Brain microvascular endothelial cell (primary cell): Measurements from ENCODE around the gene LMF1.

Source experiments
- DNase-seq: peaks from one replicate; pipeline ENCODE4 v3.0.0-alpha.2; 2020
- H3K27ac ChIP-seq: fragments of 250-450 bp; sonication (Bioruptor Pico); 2 replicates; pipeline ENCODE4 v1.5.1; 2020; ENCODE audit warnings: mild to moderate bottlenecking, moderate library complexity
- H3K27me3 ChIP-seq: fragments of 250-450 bp; sonication (Bioruptor Pico); replicated peaks from 2 replicates; pipeline ENCODE4 v1.5.1; 2020; ENCODE audit warnings: mild to moderate bottlenecking
- H3K36me3 ChIP-seq: fragments of 250-450 bp; sonication (Bioruptor Pico); replicated peaks from 2 replicates; pipeline ENCODE4 v1.5.1; 2020; ENCODE audit warnings: mild to moderate bottlenecking
- H3K4me3 ChIP-seq: 2 replicates; pipeline ENCODE4 v1.5.1; 2011; ENCODE audit warnings: low read depth, mild to moderate bottlenecking, control low read depth, low read length, moderate library complexity
- in situ Hi-C: cut with HindIII; loops from 2 replicates; pipeline ENCODE4 v1.10.0; 2017; ENCODE audit warnings: low sequenced_read_pairs, low pct_ligation_motif_present
- TF ChIP-seq, protein P1 (sequence below): IDR thresholded peaks from 2 replicates; pipeline ENCODE4 v1.5.1; 2011; ENCODE audit warnings: low read depth, mild to moderate bottlenecking, moderate library complexity, low read length, control low read depth, inconsistent platforms; ENCODE audit errors: missing control alignments

Gene LMF1

DNA sequence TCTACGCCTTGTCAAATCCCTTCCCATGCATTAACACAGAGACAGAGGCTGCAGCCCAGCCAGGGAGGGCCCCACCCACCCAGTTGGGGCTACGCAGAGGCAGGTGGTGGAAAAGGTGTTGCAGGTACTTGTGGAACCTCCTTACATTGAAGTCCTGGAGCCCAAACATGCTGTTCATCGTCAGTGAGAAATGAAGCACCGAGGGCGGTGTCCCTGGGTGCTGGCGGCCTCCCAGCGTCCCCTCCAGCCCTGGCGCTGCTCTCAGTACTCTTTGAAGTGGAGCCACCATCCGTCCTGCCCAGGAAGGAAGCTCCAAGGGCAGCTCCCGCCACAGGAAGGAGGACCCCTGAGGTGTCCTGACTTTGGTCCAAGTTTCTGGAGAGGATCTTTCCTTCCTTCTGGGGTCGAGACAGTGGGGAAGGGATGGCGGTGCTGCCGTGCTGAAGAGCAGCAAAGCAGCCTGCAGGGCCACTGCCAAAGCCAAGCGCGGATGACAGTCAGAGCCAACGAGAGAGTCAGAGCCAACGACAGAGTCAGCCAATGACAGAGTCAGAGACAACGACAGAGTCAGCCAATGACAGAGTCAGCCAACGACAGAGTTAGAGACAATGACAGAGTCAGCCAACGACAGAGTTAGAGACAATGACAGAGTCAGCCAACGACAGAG, 23.4 kb downstream of the LMF1 start:
- DNase-seq: no peak
- TF ChIP-seq, protein P1, sequence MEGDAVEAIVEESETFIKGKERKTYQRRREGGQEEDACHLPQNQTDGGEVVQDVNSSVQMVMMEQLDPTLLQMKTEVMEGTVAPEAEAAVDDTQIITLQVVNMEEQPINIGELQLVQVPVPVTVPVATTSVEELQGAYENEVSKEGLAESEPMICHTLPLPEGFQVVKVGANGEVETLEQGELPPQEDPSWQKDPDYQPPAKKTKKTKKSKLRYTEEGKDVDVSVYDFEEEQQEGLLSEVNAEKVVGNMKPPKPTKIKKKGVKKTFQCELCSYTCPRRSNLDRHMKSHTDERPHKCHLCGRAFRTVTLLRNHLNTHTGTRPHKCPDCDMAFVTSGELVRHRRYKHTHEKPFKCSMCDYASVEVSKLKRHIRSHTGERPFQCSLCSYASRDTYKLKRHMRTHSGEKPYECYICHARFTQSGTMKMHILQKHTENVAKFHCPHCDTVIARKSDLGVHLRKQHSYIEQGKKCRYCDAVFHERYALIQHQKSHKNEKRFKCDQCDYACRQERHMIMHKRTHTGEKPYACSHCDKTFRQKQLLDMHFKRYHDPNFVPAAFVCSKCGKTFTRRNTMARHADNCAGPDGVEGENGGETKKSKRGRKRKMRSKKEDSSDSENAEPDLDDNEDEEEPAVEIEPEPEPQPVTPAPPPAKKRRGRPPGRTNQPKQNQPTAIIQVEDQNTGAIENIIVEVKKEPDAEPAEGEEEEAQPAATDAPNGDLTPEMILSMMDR: no peak
- Histone ChIP-seq H3K36me3 (no peaks in the 10 kb centered on the region), H3K27ac (no peak overlapping the region), H3K4me3 (no peak overlapping the region), H3K27me3 (no peaks in the 10 kb centered on the region)
- in situ Hi-C loops: no loop called here

DNA sequence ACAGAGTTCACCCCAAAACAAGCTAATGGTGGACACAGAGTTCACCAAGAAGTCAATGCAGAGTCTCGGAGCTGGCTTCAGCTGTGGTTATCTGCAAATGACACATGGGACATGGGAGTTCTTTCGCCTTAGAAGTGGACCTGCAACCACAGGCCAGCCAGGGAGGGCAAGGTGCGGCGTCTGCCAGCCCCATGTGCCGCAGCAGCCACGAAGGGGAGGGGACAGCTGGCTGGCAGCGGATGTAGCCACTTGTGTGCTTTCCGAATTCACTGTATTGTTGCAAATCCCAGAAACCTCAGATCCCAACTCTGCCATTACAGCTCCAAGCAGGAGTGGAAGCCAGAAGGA, 24.8 kb downstream of the LMF1 start:
- Histone ChIP-seq H3K4me3 (no peak overlapping the region), H3K27ac (no peak overlapping the region), H3K27me3 (no peaks in the 10 kb centered on the region), H3K36me3 (no peaks in the 10 kb centered on the region)
- TF ChIP-seq, protein P1: no peak
- DNase-seq: peak; percentile 35
- in situ Hi-C loops: no loop called here

DNA sequence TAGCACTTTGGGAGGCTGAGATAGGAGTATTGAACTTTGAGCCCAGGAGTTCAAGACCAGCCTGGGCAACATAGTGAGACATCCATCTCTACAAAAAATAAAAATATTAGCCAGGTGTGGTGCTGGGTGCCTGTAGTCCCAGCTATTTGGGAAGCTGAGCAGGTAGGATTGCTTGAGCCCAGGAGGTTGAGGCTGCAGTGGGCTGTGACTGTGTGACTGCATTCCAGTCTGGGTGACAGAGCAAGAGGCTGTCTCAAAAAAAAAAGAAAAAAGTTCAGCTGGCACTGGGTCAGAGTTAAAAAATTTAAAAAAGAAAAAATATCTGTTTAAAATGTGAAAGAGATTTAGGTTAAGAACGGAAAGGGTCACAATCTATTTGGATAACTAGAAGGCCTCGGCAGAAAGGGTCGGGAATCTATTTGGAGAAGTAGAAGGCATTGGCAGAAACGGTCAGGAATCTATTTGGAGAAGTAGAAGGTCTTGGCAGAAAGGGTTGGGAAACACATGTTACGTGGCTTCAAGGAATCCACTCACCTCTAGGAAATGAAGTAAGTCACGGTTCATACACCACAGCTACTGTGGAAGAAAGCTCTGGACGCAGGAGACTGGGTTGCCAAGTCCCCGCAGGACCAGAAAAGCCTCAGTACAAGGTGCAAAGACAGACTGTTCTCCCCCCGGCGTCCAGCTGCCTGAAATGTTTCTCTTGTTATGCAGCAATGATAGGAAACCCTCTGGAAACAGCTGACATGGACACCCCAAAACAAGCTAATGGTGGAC, 25.3 kb downstream of the LMF1 start:
- TF ChIP-seq, protein P1: no peak
- Histone ChIP-seq H3K4me3 (no peak overlapping the region), H3K27me3 (no peaks in the 10 kb centered on the region), H3K27ac (peak overlapping the region; percentile 23), H3K36me3 (no peaks in the 10 kb centered on the region)
- DNase-seq: no peak
- in situ Hi-C loops: no loop called here

DNA sequence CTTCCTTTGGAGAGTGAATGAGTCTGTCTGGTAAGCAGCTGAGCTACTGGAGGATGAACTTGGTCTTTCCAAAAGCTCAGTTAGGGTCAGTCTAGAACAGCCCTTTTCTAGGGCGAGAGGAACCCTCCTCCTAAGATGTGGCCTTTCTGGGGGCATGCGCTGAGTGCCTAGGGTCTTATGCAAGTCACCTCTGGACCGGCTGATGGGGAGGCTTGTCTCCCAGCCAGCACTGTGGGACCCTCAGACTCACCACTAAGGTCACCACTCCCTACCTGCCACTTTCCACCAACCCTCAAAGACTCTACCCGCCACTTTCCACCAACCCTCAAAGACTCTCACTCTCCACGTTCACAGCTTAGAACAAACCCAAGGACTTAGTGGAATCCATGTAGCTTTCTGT, 26.8 kb downstream of the LMF1 start:
- in situ Hi-C loops: no loop called here
- TF ChIP-seq, protein P1: no peak
- no peak for DNase-seq
- no peak overlapping the region for H3K27ac ChIP-seq
- H3K36me3 ChIP-seq: no peaks in the 10 kb centered on the region
- H3K4me3 ChIP-seq: no peak overlapping the region
- H3K27me3 ChIP-seq: no peaks in the 10 kb centered on the region

DNA sequence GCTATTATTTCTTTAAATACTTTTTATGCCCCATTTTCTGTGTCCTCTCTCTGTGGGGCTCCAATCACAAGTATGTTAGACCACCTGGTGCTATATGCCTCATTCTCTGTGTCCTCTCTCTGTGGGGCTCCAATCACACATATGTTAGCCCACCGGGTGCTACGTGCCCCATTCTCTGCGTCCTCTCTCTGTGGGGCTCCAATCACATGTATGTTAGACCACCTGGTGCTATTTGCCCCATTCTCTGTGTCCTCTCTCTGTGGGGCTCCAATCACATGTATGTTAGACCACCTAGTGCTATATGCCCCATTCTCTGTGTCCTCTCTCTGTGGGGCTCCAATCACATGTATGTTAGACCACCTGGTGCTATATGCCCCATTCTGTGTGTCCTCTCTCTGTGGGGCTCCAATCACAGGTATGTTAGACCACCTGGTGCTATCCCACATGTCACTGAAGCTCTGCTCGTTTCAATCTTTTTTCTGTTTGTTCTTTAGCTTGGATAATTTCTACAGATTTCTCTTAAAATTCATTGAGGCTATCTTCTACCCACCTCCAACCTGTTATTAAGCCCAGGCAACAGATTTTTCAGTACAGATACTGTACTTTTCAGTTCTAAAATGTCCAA, 28.2 kb downstream of the LMF1 start:
- Histone ChIP-seq H3K27me3 (no peaks in the 10 kb centered on the region), H3K4me3 (no peak overlapping the region), H3K27ac (no peak overlapping the region), H3K36me3 (no peaks in the 10 kb centered on the region)
- TF ChIP-seq, protein P1: no peak
- DNase-seq: no peak
- in situ Hi-C loops: no loop called here
